Smooth muscle cell of bladder (primary cell): ENCODE data around the gene B3GALT2. TPM values are rescaled to one million over a fixed set of nuclear protein-coding genes. Genes with fewer than 3 reads are reported as not detected.

Source experiments
- total RNA-seq: library from RNA; depleted of rRNA; stranded (reverse); fragments of >200 nt; gene quantifications from 2 replicates; pipeline ENCODE4 v1.2.3, GENCODE V29; 2014

Gene B3GALT2
- 0.18 and 0.57 TPM in 2 replicates for total RNA-seq

GRCh38 chr1:193185901-193186731 is at the start of gene B3GALT2:
Gene B3GALT2 (minus strand): TSS chr1:193186613. CDS start chr1:193181562, 5,051 bp downstream.

Other genes starting within 250 kb of the B3GALT2 start
- 20.9 and 23.1 TPM in 2 replicates for gene UCHL5, start 127.3 kb downstream of the B3GALT2 start, total RNA-seq
- gene RO60, start 127.0 kb downstream of the B3GALT2 start, total RNA-seq, result 94.6 and 104 TPM in 2 replicates
- gene GLRX2, start 81.2 kb downstream of the B3GALT2 start, total RNA-seq, result 8.1 and 15.2 TPM in 2 replicates
- gene CDC73, start 64.6 kb downstream of the B3GALT2 start, total RNA-seq, result 12.8 and 19.3 TPM in 2 replicates